Heart left ventricle (tissue), 13 donors: ENCODE results near the gene IRF8.

Source experiments
- CTCF ChIP-seq, 12 donors: fragments of 200-600 bp; sonication (generic) in 4 of 12; IDR thresholded peaks; one replicate each; pipeline versions ENCODE4 v1.5.0 to v1.8.0; 2018 to 2022; ENCODE audit warnings: antibody characterized with exemption in 12 of 12, mild to moderate bottlenecking in 5 of 12
- POLR2A ChIP-seq, 2 donors: fragments of 450-650 bp; IDR thresholded peaks; one replicate each; pipeline ENCODE4 v1.6.1; 2017; ENCODE audit warnings: antibody characterized with exemption in 2 of 2, mild to moderate bottlenecking in 2 of 2, moderate library complexity in 2 of 2
- donor health status: ischemic (EF 13 %, LVEDD 7.1; RV severe dilation, severe dysfunction).
- donor health status: DM: no; HTN: yes; CAD: no.
- donor health status: DM: no; HTN: no; CAD: no.
- donor health status: ischemic (EF 25% LVEDD 6.9; RV normal size, moderate dysfunction).
- donor health status: ischemic (EF 25% LVEDD 5.7; RV mildly dilated, moderate dysfunction).
- donor health status: ischemic (EF 35%, LVEDD 5.7; RV mildly dilated, moderate dysfunction).
- donor health status: nonischemic (EF 11% LVEDD 7.7; RV severe dilation, severe dysfunction).
- donor health status: DM: yes; HTN: yes; CAD: no.
- donor health status: PGD.
- donor health status: ischemic (EF 29% LVEDD 5.4; RV normal size, mild dysfunction).
- donor health status: nonischemic (EF 23%, LVEDD 6.1; RV moderate dilation, normal function).

- TF ChIP-seq CTCF (IDR thresholded peaks at IDR 0.05) (no peak), POLR2A (IDR thresholded peaks at IDR 0.05) (no peak)
Observed at GRCh38 chr16:85894266-85894665, 4.7 kb upstream of the IRF8 start.
